C4-2B (cell line): Measurements from ENCODE around the gene ELF1.
A peak's percentile ranks its signal among the peaks of the same experiment; 100 is the strongest.

Experiments
- ZFX ChIP-seq: fragments of 450-650 bp; IDR thresholded peaks from 2 replicates; pipeline ENCODE4 v1.6.1; 2017
- TF ChIP-seq, protein P1 (sequence below): fragments of 450-650 bp; conservative IDR thresholded peaks from 2 replicates; pipeline ENCODE4 v1.5.1; 2017; ENCODE audit warnings: mild to moderate bottlenecking

DNA sequence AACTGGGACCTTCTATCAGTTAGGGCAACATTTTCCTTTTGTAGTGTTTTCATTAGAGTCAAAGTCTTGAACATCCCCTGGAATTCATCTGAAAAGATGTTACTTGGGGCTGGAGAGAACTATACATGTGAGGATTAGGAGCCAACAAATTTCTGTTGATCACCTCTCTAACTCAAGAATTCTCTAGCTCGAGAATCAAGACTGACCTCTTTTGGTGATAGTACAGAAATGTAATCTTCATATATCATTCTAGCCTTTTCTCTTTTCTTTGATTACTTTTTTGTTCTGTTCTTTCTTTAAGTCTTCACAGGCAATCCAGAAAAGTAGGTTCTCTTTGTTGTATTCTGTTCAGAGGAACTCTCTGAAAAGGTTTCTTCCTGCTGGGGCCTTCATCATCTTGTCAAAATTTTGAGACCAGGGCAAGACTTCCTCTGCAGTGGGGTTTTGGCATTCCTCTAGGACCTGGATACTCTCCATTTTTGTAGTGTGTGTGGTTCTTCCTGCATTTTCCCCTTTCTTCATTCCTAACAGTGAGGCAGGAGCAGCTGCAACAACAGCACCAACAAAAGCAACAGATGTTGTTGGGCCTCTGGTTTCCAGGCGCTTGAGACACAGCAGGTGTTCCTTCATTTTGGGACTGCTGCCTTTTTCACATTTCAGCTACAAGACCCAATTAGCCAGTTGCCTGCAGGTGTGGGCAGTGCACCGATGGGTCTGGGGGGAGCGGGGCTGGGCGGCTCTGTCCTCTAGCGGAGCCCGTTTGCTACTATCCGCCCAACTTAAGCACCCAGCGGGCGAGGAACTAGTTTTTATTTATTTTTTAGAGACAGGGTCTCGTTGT lies 26.2 kb downstream of the ELF1 start:
- TF ChIP-seq, protein P1, sequence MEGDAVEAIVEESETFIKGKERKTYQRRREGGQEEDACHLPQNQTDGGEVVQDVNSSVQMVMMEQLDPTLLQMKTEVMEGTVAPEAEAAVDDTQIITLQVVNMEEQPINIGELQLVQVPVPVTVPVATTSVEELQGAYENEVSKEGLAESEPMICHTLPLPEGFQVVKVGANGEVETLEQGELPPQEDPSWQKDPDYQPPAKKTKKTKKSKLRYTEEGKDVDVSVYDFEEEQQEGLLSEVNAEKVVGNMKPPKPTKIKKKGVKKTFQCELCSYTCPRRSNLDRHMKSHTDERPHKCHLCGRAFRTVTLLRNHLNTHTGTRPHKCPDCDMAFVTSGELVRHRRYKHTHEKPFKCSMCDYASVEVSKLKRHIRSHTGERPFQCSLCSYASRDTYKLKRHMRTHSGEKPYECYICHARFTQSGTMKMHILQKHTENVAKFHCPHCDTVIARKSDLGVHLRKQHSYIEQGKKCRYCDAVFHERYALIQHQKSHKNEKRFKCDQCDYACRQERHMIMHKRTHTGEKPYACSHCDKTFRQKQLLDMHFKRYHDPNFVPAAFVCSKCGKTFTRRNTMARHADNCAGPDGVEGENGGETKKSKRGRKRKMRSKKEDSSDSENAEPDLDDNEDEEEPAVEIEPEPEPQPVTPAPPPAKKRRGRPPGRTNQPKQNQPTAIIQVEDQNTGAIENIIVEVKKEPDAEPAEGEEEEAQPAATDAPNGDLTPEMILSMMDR: peak; percentile 12; the same call in 1 of the 2 replicates
- no peak for TF ChIP-seq ZFX
